Astrocyte (in vitro differentiated cells and primary cell): Measurements from ENCODE around the gene ANGPTL8. TPM values are rescaled to one million over a fixed set of nuclear protein-coding genes. Genes with fewer than 3 reads are reported as not detected.
A peak's percentile ranks its signal among the peaks of the same experiment; 100 is the strongest.

Experiments used
- DNase-seq: peaks from one replicate; pipeline ENCODE4 v3.0.0-alpha.2; 2010; ENCODE audit warnings: low read depth
- FAIRE-seq: peaks from 2 replicates; lab custom pipeline; 2011; peaks lifted over from hg19 to GRCh38; lab: Jason Lieb, UNC
- H2AFZ ChIP-seq: 2 replicates; pipeline ENCODE4 v1.6.0; 2012; ENCODE audit warnings: low read depth, low read length, inconsistent platforms
- H3K27ac ChIP-seq: 2 replicates; pipeline ENCODE4 v1.5.1; 2011; ENCODE audit warnings: low read depth, low read length, inconsistent platforms
- H3K27me3 ChIP-seq: 2 replicates; pipeline ENCODE4 v1.6.0; 2011; ENCODE audit warnings: low read length, inconsistent platforms; ENCODE audit not compliant: insufficient read depth
- H3K36me3 ChIP-seq: 2 replicates; pipeline ENCODE4 v1.5.1; 2011; ENCODE audit warnings: low read length, inconsistent platforms; ENCODE audit not compliant: insufficient read depth
- H3K4me1 ChIP-seq: 2 replicates; pipeline ENCODE4 v1.5.1; 2011; ENCODE audit warnings: low read length, inconsistent platforms; ENCODE audit not compliant: insufficient read depth
- H3K4me2 ChIP-seq: 2 replicates; pipeline ENCODE4 v1.6.0; 2012; ENCODE audit warnings: low read length, inconsistent platforms
- H3K4me3 ChIP-seq: 2 replicates; pipeline ENCODE4 v1.5.1; 2011; ENCODE audit warnings: low read depth, mild to moderate bottlenecking, low read length, inconsistent platforms; ENCODE audit not compliant: insufficient read depth
- H3K79me2 ChIP-seq: 2 replicates; pipeline ENCODE4 v1.6.0; 2012; ENCODE audit warnings: mild to moderate bottlenecking, low read length, inconsistent platforms; ENCODE audit not compliant: insufficient read depth
- H3K9ac ChIP-seq: 2 replicates; pipeline ENCODE4 v1.6.0; 2012; ENCODE audit warnings: mild to moderate bottlenecking, low read length, inconsistent platforms
- H3K9me3 ChIP-seq: 2 replicates; pipeline ENCODE4 v1.5.1; 2012; ENCODE audit warnings: low read depth, mild to moderate bottlenecking, low read length, inconsistent platforms; ENCODE audit not compliant: insufficient read depth
- H4K20me1 ChIP-seq: 2 replicates; pipeline ENCODE4 v1.6.0; 2012; ENCODE audit warnings: low read length, inconsistent platforms; ENCODE audit not compliant: insufficient read depth
- H3K27ac Mint-ChIP-seq: one replicate; pipeline ENCODE4 v1.8.0; 2021; ENCODE audit warnings: mild to moderate bottlenecking, mixed read lengths; ENCODE audit not compliant: unreplicated experiment
- H3K27me3 Mint-ChIP-seq: one replicate; pipeline ENCODE4 v1.8.0; 2021; ENCODE audit warnings: low read depth, mixed read lengths; ENCODE audit not compliant: unreplicated experiment
- H3K36me3 Mint-ChIP-seq: one replicate; pipeline ENCODE4 v1.8.0; 2021; ENCODE audit warnings: low read depth, mixed read lengths; ENCODE audit not compliant: unreplicated experiment
- H3K4me1 Mint-ChIP-seq: one replicate; pipeline ENCODE4 v1.8.0; 2021; ENCODE audit warnings: low read depth, mixed read lengths; ENCODE audit not compliant: unreplicated experiment
- H3K4me3 Mint-ChIP-seq: one replicate; pipeline ENCODE4 v1.8.0; 2021; ENCODE audit warnings: mild to moderate bottlenecking, moderate library complexity, mixed read lengths; ENCODE audit not compliant: unreplicated experiment
- H3K9me3 Mint-ChIP-seq: one replicate; pipeline ENCODE4 v1.8.0; 2021; ENCODE audit warnings: mild to moderate bottlenecking, mixed read lengths; ENCODE audit not compliant: unreplicated experiment
- CTCF ChIP-seq: IDR thresholded peaks from 2 replicates; pipeline ENCODE4 v1.5.1; 2011; ENCODE audit warnings: low read depth, mild to moderate bottlenecking, inconsistent platforms, low read length, moderate library complexity; ENCODE audit not compliant: insufficient read depth
- EZH2 ChIP-seq: IDR thresholded peaks from 2 replicates; pipeline ENCODE4 v1.6.1; 2012; ENCODE audit warnings: mild to moderate bottlenecking, low read length, inconsistent platforms; ENCODE audit not compliant: insufficient read depth
- total RNA-seq: library from RNA; stranded (reverse); gene quantifications from 2 replicates; pipeline ENCODE4 v1.2.1, GENCODE V29; 2021

Gene ANGPTL8
- total RNA-seq, 1 donor from 2014 or later: not detected

GRCh38 chr19:11202488-11203193 is 36.8 kb upstream of the ANGPTL8 start:
- peak overlapping the region; percentile 41 for H3K27ac Mint-ChIP-seq
- Histone ChIP-seq H3K36me3 (no peaks in the 10 kb centered on the region), H3K79me2 (no peaks in the 10 kb centered on the region), H3K4me2 (peak overlapping the region; percentile 78), H3K4me1 (peaks cover 17% of the 10 kb centered on the region), H3K27ac (no peak overlapping the region), H4K20me1 (no peaks in the 10 kb centered on the region), H3K9ac (peak overlapping the region; percentile 51), H3K27me3 (no peaks in the 10 kb centered on the region), H2AFZ (no peak overlapping the region), H3K4me3 (no peak overlapping the region), H3K9me3 (no peaks in the 10 kb centered on the region)
- peaks cover 8% of the 10 kb centered on the region for H3K36me3 Mint-ChIP-seq
- H3K27me3 Mint-ChIP-seq: no peaks in the 10 kb centered on the region
- DNase-seq (no peak), FAIRE-seq (no peak)
- H3K4me1 Mint-ChIP-seq: peaks cover 6% of the 10 kb centered on the region
- peak overlapping the region; percentile 16 for H3K4me3 Mint-ChIP-seq
- no peaks in the 10 kb centered on the region for H3K9me3 Mint-ChIP-seq
- TF ChIP-seq CTCF (no peak), EZH2 (no peak)

GRCh38 chr19:11203194-11204075 is 36.0 kb upstream of the ANGPTL8 start:
- Mint-ChIP-seq H3K27ac (peak overlapping the region; percentile 18), H3K27me3 (no peaks in the 10 kb centered on the region), H3K4me3 (peak overlapping the region; percentile 16), H3K9me3 (no peaks in the 10 kb centered on the region), H3K36me3 (peaks cover 7% of the 10 kb centered on the region), H3K4me1 (peaks cover 6% of the 10 kb centered on the region)
- Histone ChIP-seq H3K9me3 (no peaks in the 10 kb centered on the region), H3K4me2 (peak overlapping the region; percentile 78), H3K9ac (peak overlapping the region; percentile 51), H3K27me3 (no peaks in the 10 kb centered on the region), H3K4me3 (no peak overlapping the region), H2AFZ (peak overlapping the region; percentile 39), H4K20me1 (no peaks in the 10 kb centered on the region), H3K79me2 (no peaks in the 10 kb centered on the region), H3K27ac (peak overlapping the region; percentile 4), H3K36me3 (no peaks in the 10 kb centered on the region), H3K4me1 (peaks cover 13% of the 10 kb centered on the region)
- TF ChIP-seq CTCF (peak; percentile 51), EZH2 (no peak)
- DNase-seq (peak; percentile 66), FAIRE-seq (no peak)
